SK-N-SH (cell line): Measurements from ENCODE around the gene ABCB9. TPM values are rescaled to one million over a fixed set of nuclear protein-coding genes. Genes with fewer than 3 reads are reported as not detected.
A peak's percentile ranks its signal among the peaks of the same experiment; 100 is the strongest.

ENCODE experiments used
- CTCF ChIA-PET: fragments of 300-600, 350-600 bp; formaldehyde crosslinking; extraction: SDS; loops from one replicate; lab custom pipeline; 2021; lab: Yijun Ruan, JAX
- POLR2A ChIA-PET: fragments of 350-600 bp; sonication (Branson Sonifier 250); formaldehyde crosslinking; extraction: SDS; loops from one replicate; lab custom pipeline; 2020; ENCODE audit warnings: antibody characterized with exemption, inconsistent platforms; lab: Yijun Ruan, JAX
- DNase-seq: peaks from one replicate; pipeline ENCODE4 v3.0.0; 2012
- H2AFZ ChIP-seq: fragments of 200-600 bp; sonication (generic); 2 replicates; pipeline ENCODE4 v1.8.1; 2016; ENCODE audit warnings: antibody characterized with exemption, mild to moderate bottlenecking, low read depth
- H3F3A ChIP-seq: fragments of 200-600 bp; sonication (generic); replicated peaks from 2 replicates; pipeline ENCODE3; 2016; ENCODE audit warnings: antibody characterized with exemption, mild to moderate bottlenecking; ENCODE audit not compliant: insufficient read depth
- H3K27ac ChIP-seq, 2 experiments: fragments of 200-500 bp in 1 of 2; fragments of 200-600 bp in 1 of 2; sonication (Bioruptor generic) in 1 of 2; sonication (generic), shearing (Covaris generic) in 1 of 2; 2 replicates each; pipeline versions ENCODE4 v1.5.1 to v1.6.1; 2014 to 2016; ENCODE audit warnings: low read depth in 2 of 2, inconsistent platforms in 1 of 2, low read length in 1 of 2, mild to moderate bottlenecking in 1 of 2, mixed read lengths in 1 of 2
- H3K27me3 ChIP-seq: fragments of 200-600 bp; sonication (generic), shearing (Covaris generic); 2 replicates; pipeline ENCODE4 v1.6.1; 2016; ENCODE audit warnings: mixed run types; ENCODE audit not compliant: insufficient read depth
- H3K36me3 ChIP-seq, 2 experiments: fragments of 200-500 bp in 1 of 2; fragments of 200-600 bp in 1 of 2; sonication (Bioruptor generic) in 1 of 2; sonication (generic) in 1 of 2; replicated peaks in 1 of 2; 2 replicates each; pipeline versions ENCODE3 to v1.5.1; 2014 to 2016; ENCODE audit warnings: low read length in 1 of 2, mild to moderate bottlenecking in 1 of 2; ENCODE audit not compliant: insufficient read depth in 2 of 2, control insufficient read depth in 1 of 2
- H3K4me1 ChIP-seq, 2 experiments: fragments of 200-500 bp in 1 of 2; fragments of 200-600 bp in 1 of 2; sonication (Bioruptor generic) in 1 of 2; sonication (generic), shearing (Covaris generic) in 1 of 2; 2 replicates each; pipeline versions ENCODE4 v1.5.1 to v1.6.1; 2014 to 2016; ENCODE audit warnings: low read depth in 1 of 2, low read length in 1 of 2, mixed run types in 1 of 2; ENCODE audit not compliant: insufficient read depth in 2 of 2, control insufficient read depth in 1 of 2
- H3K4me2 ChIP-seq: fragments of 200-600 bp; sonication (generic), shearing (Covaris generic); 2 replicates; pipeline ENCODE4 v1.6.1; 2017; ENCODE audit warnings: mixed run types
- H3K4me3 ChIP-seq, 2 experiments: fragments of 200-500 bp in 1 of 2; fragments of 200-600 bp in 1 of 2; sonication (Bioruptor generic) in 1 of 2; sonication (generic), shearing (Covaris generic) in 1 of 2; 2 replicates each; pipeline versions ENCODE4 v1.5.1 to v1.8.1; 2014 to 2016; ENCODE audit warnings: low read depth in 2 of 2, inconsistent platforms in 1 of 2, low read length in 1 of 2, mild to moderate bottlenecking in 1 of 2, mixed read lengths in 1 of 2, moderate library complexity in 1 of 2
- H3K79me2 ChIP-seq: fragments of 200-600 bp; sonication (generic); 2 replicates; pipeline ENCODE4 v1.8.1; 2017; ENCODE audit warnings: mild to moderate bottlenecking; ENCODE audit not compliant: insufficient read depth
- H3K9ac ChIP-seq: fragments of 200-600 bp; sonication (generic); 2 replicates; pipeline ENCODE4 v1.6.1; 2017; ENCODE audit warnings: mixed run types
- H3K9me2 ChIP-seq: fragments of 200-600 bp; sonication (generic); 2 replicates; pipeline ENCODE4 v1.6.1; 2017; ENCODE audit warnings: mixed run types
- H3K9me3 ChIP-seq: fragments of 200-600 bp; sonication (generic); 2 replicates; pipeline ENCODE4 v1.6.1; 2017; ENCODE audit warnings: mixed run types, mild to moderate bottlenecking, moderate library complexity
- H4K20me1 ChIP-seq: fragments of 200-600 bp; sonication (generic); 2 replicates; pipeline ENCODE4 v1.6.1; 2017; ENCODE audit warnings: mild to moderate bottlenecking, mixed run types; ENCODE audit not compliant: insufficient read depth
- CHD2 ChIP-seq: fragments of 150-350 bp; IDR thresholded peaks from 2 replicates; pipeline ENCODE4 v1.6.1; 2018; ENCODE audit warnings: low read length; ENCODE audit not compliant: partially characterized antibody
- ELF1 ChIP-seq: IDR thresholded peaks from 2 replicates; pipeline ENCODE4 v1.4.0; 2012
- EP300 ChIP-seq, 2 experiments: IDR thresholded peaks; 2 replicates each; pipeline versions ENCODE4 v1.4.0 to v1.6.1; 2012; ENCODE audit warnings: borderline replicate concordance in 1 of 2, low read depth in 1 of 2, low read length in 1 of 2
- FOSL2 ChIP-seq: IDR thresholded peaks from 2 replicates; pipeline ENCODE4 v1.4.0; 2012; ENCODE audit warnings: low read depth, mild to moderate bottlenecking, moderate library complexity, borderline replicate concordance
- FOXJ3 ChIP-seq: sonication (generic); formaldehyde crosslinking; IDR thresholded peaks from 2 replicates; pipeline ENCODE4 v1.5.1; 2020; ENCODE audit warnings: mild to moderate bottlenecking, missing genetic modification reagents
- GABPA ChIP-seq: IDR thresholded peaks from 2 replicates; pipeline ENCODE4 v1.4.0; 2012; ENCODE audit warnings: low read depth, mild to moderate bottlenecking
- GATA2 ChIP-seq: sonication (generic); formaldehyde crosslinking; IDR thresholded peaks from 2 replicates; pipeline ENCODE4 v1.5.0; 2020; ENCODE audit warnings: mild to moderate bottlenecking, missing genetic modification reagents
- MEF2A ChIP-seq: IDR thresholded peaks from 2 replicates; pipeline ENCODE4 v1.4.0; 2012; ENCODE audit warnings: low read depth, borderline replicate concordance
- MXI1 ChIP-seq: IDR thresholded peaks from 2 replicates; pipeline ENCODE4 v1.6.1; 2012; ENCODE audit warnings: mild to moderate bottlenecking, low read depth, low read length, improper control_type of control experiment
- NFIC ChIP-seq: IDR thresholded peaks from 2 replicates; pipeline ENCODE4 v1.4.0; 2012; ENCODE audit warnings: borderline replicate concordance
- NRF1 ChIP-seq: IDR thresholded peaks from 2 replicates; pipeline ENCODE4 v1.6.1; 2012; ENCODE audit warnings: low read depth, mild to moderate bottlenecking, low read length
- POLR2AphosphoS5 ChIP-seq: IDR thresholded peaks from 2 replicates; pipeline ENCODE4 v1.6.1; 2012; ENCODE audit warnings: low read depth, low read length
- RAD21 ChIP-seq: IDR thresholded peaks from 2 replicates; pipeline ENCODE4 v1.6.1; 2012; ENCODE audit warnings: mild to moderate bottlenecking, low read length
- RCOR1 ChIP-seq: fragments of 150-350 bp; IDR thresholded peaks from 2 replicates; pipeline ENCODE4 v1.6.1; 2017; ENCODE audit warnings: antibody characterized with exemption, low read length
- RXRA ChIP-seq: IDR thresholded peaks from 2 replicates; pipeline ENCODE4 v1.4.0; 2012; ENCODE audit warnings: low read depth, mild to moderate bottlenecking, borderline replicate concordance
- SMC3 ChIP-seq: IDR thresholded peaks from 2 replicates; pipeline ENCODE4 v1.6.1; 2012; ENCODE audit warnings: low read depth, low read length, improper control_type of control experiment
- TAF1 ChIP-seq: IDR thresholded peaks from 2 replicates; pipeline ENCODE4 v1.6.1; 2012; ENCODE audit warnings: low read depth, mild to moderate bottlenecking, low read length, moderate library complexity, borderline replicate concordance
- TEAD4 ChIP-seq: IDR thresholded peaks from 2 replicates; pipeline ENCODE4 v1.4.0; 2012; ENCODE audit warnings: mild to moderate bottlenecking, borderline replicate concordance; ENCODE audit not compliant: insufficient read depth
- YY1 ChIP-seq: IDR thresholded peaks from 2 replicates; pipeline ENCODE4 v1.4.0; 2012; ENCODE audit warnings: low read depth, mild to moderate bottlenecking
- WGBS: methylation state at CpG from one replicate; pipeline ENCODE4 v1.1.6; 2017; ENCODE audit warnings: low lambda C conversion rate; 5-methylcytosine and 5-hydroxymethylcytosine counted together
- polyA plus RNA-seq, 3 experiments: library from polyadenylated mRNA; depleted of rRNA; stranded (reverse); fragments of >200 nt; gene quantifications; 2 replicates each; pipeline ENCODE4 v1.2.3, GENCODE V29; 2012
- TF ChIP-seq, protein P1 (sequence below): IDR thresholded peaks from 2 replicates; pipeline ENCODE4 v1.4.0; 2012; ENCODE audit warnings: low read depth, borderline replicate concordance
- TF ChIP-seq, protein P2 (sequence below): IDR thresholded peaks from 2 replicates; pipeline ENCODE4; 2012
- TF ChIP-seq, protein P3 (sequence below): IDR thresholded peaks from 2 replicates; pipeline ENCODE4 v1.4.0; 2012; ENCODE audit warnings: low read depth
- TF ChIP-seq, protein P4 (sequence below): fragments of 150-350 bp; IDR thresholded peaks from 2 replicates; pipeline ENCODE4 v1.6.1; 2016; ENCODE audit warnings: mild to moderate bottlenecking, low read depth, low read length
- TF ChIP-seq, protein P5 (sequence below): IDR thresholded peaks from 2 replicates; pipeline ENCODE4 v1.4.0; 2012; ENCODE audit warnings: low read depth, borderline replicate concordance

ABCB9 gene
- polyA plus RNA-seq, 1 of the 3 experiments (the other 2 are of a cell fraction) = 6.2 TPM

DNA sequence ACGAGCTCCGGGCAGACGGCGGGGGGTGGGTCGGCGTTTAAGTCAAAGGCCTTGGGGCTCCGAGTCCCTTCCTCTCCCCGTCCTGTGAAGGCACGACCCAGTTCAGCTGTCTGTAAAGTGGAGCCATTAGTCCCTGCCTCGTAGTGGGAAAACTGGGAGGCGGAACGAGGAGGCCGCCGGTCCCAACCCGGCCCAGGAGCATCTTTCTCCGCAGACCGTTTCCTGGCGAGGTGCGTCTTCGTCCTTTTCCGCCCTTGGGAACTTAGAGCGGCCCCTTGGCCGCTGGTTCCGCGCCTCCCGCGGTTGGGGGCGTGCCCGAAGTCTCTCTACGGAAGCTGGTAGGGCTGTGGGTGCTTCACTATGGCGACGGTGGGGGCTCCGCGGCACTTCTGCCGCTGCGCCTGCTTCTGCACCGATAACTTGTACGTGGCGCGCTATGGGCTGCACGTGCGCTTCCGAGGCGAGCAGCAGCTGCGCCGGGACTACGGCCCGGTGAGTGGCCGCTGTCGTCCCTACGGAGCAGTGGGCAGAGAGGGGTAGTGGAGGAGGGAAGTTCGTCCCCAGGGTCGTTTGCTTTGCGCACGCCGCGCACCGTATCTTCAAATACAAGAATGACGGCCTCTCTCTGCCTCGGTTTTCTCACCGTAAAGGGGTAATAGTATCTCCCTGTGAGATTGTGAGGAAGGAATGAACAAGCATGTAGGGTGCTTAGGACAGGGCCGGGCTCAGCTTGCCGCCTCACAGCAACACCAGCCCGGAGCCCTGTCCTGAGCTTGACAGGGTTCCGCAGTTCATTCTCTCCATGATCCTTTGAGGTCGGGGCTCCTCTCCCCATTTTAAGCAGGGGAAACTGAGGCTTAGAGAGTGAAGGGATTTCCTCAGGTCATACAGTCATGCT lies 8.9 kb upstream of the ABCB9 start, which contains the start of gene OGFOD2 (continued):
- TF ChIP-seq, protein P1, sequence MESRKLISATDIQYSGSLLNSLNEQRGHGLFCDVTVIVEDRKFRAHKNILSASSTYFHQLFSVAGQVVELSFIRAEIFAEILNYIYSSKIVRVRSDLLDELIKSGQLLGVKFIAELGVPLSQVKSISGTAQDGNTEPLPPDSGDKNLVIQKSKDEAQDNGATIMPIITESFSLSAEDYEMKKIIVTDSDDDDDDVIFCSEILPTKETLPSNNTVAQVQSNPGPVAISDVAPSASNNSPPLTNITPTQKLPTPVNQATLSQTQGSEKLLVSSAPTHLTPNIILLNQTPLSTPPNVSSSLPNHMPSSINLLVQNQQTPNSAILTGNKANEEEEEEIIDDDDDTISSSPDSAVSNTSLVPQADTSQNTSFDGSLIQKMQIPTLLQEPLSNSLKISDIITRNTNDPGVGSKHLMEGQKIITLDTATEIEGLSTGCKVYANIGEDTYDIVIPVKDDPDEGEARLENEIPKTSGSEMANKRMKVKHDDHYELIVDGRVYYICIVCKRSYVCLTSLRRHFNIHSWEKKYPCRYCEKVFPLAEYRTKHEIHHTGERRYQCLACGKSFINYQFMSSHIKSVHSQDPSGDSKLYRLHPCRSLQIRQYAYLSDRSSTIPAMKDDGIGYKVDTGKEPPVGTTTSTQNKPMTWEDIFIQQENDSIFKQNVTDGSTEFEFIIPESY = peak; percentile 39; the same call in 1 of the 2 replicates
- TF ChIP-seq MEF2A (no peak), RXRA (no peak), RAD21 (no peak), YY1 (peak; percentile 85), TAF1 (peak; percentile 82; the same call in 1 of the 2 replicates), FOXJ3 (CRISPR knock-in tag) (no peak), POLR2AphosphoS5 (peak; percentile 52)

DNA sequence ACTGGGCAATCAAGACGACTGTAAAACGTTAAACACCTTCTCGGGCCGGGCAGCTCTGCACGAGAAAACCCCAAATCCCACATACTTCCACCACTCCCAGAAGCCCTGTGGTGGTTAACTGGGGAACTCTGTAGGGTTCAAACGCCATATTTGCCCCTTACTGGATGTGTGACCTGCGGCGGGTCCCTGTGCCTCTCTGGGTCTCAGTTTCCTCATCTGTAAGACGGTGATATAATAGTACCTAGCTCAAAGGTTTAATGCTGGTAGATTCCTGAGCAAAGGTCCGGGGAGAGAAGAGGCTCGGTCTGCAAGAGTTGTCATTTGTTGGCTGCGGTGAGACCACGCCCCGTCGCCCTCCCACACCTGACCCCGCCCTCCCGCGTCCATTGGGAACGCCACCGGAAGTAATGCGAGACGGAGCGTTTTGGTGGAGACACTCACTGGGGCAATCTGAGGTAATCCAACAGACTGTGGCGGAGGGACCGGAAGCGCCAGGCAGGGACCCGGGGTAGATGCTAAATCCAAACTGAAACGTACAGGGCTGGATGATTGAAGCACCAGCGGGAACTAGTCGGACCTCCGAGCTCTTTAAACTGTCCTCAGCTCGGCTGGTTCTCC lies 8.1 kb upstream of the ABCB9 start:
- CTCF ChIA-PET = interaction anchor here (1.0 to 2.4 kb wide), 4 partner anchors 114 to 264 kb away, joined by 4 to 7 read pairs (median 5); no protein-coding TSS in a partner anchor
- under 1% methylated on average over 21 of the region's 32 CpGs for WGBS
- peak; percentile 93 for DNase-seq
- TF ChIP-seq POLR2AphosphoS5 = peak; percentile 80
- TF ChIP-seq SMC3 = no peak
- TF ChIP-seq, protein P2, sequence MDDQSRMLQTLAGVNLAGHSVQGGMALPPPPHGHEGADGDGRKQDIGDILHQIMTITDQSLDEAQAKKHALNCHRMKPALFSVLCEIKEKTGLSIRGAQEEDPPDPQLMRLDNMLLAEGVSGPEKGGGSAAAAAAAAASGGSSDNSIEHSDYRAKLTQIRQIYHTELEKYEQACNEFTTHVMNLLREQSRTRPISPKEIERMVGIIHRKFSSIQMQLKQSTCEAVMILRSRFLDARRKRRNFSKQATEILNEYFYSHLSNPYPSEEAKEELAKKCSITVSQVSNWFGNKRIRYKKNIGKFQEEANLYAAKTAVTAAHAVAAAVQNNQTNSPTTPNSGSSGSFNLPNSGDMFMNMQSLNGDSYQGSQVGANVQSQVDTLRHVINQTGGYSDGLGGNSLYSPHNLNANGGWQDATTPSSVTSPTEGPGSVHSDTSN = peak; percentile 31
- TF ChIP-seq GABPA = peak; percentile 92
- TF ChIP-seq RAD21 = no peak
- TF ChIP-seq MXI1 = peak; percentile 71; the same call in 1 of the 2 replicates
- peak; percentile 75 for TF ChIP-seq TAF1
- TF ChIP-seq, protein P3, sequence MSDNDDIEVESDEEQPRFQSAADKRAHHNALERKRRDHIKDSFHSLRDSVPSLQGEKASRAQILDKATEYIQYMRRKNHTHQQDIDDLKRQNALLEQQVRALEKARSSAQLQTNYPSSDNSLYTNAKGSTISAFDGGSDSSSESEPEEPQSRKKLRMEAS = peak; percentile 18; the same call in 1 of the 2 replicates
- no peak for TF ChIP-seq GATA2 (CRISPR knock-in tag)
- TF ChIP-seq, protein P4, sequence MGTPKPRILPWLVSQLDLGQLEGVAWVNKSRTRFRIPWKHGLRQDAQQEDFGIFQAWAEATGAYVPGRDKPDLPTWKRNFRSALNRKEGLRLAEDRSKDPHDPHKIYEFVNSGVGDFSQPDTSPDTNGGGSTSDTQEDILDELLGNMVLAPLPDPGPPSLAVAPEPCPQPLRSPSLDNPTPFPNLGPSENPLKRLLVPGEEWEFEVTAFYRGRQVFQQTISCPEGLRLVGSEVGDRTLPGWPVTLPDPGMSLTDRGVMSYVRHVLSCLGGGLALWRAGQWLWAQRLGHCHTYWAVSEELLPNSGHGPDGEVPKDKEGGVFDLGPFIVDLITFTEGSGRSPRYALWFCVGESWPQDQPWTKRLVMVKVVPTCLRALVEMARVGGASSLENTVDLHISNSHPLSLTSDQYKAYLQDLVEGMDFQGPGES = peak; percentile 60
- TF ChIP-seq MEF2A = no peak
- TF ChIP-seq FOSL2 = no peak
- no peak for TF ChIP-seq NRF1
- peak; percentile 79; the same call in 1 of the 2 replicates for TF ChIP-seq YY1
- no peak for TF ChIP-seq RCOR1
- TF ChIP-seq FOXJ3 (CRISPR knock-in tag) = no peak
- TF ChIP-seq ELF1 = peak; percentile 74
- 0 out of 4 replicates have a peak, but pooled peaks of 1 of the 2 experiments have one; percentile 4 for TF ChIP-seq EP300 (IDR thresholded peaks at IDR 0.05; ENCODE audit: borderline replicate concordance in 1 of 2, low read depth in 1 of 2, low read length in 1 of 2)
- TF ChIP-seq CHD2 = peak; percentile 73
- no peak for TF ChIP-seq TEAD4
- TF ChIP-seq, protein P5, sequence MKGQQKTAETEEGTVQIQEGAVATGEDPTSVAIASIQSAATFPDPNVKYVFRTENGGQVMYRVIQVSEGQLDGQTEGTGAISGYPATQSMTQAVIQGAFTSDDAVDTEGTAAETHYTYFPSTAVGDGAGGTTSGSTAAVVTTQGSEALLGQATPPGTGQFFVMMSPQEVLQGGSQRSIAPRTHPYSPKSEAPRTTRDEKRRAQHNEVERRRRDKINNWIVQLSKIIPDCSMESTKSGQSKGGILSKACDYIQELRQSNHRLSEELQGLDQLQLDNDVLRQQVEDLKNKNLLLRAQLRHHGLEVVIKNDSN = peak; percentile 18; the same call in 1 of the 2 replicates
- TF ChIP-seq NFIC = no peak

More for the DNA sequence above, 8.1 kb upstream of the ABCB9 start:
- Histone ChIP-seq H3F3A (peaks cover 3% of the 10 kb centered on the region), H3K4me1 (peaks cover 4 to 22% of the 10 kb centered on the region in 2 experiments; a peak in 2 of 4 replicates), H3K9me2 (no peaks in the 10 kb centered on the region), H3K9me3 (no peaks in the 10 kb centered on the region), H3K27me3 (no peaks in the 10 kb centered on the region), H3K79me2 (peaks cover 53% of the 10 kb centered on the region), H3K36me3 (peaks cover 0 to 11% of the 10 kb centered on the region in 2 experiments), H3K4me2 (peak overlapping the region; percentile 98), H3K9ac (peak overlapping the region; percentile 100), H2AFZ (peak overlapping the region; percentile 100), H3K4me3 (peak overlapping the region; percentile 95 to 99), H3K27ac (peak overlapping the region; percentile 99), H4K20me1 (no peaks in the 10 kb centered on the region)
- POLR2A ChIA-PET = interaction anchor here (2.5 kb wide), 2 partner anchors 8 to 258 kb away, joined by 9 to 12 read pairs; partner anchors contain the start of genes ABCB9, MPHOSPH9 and MTRFR
